ENCODE data around the gene MAS1L.

DNA sequence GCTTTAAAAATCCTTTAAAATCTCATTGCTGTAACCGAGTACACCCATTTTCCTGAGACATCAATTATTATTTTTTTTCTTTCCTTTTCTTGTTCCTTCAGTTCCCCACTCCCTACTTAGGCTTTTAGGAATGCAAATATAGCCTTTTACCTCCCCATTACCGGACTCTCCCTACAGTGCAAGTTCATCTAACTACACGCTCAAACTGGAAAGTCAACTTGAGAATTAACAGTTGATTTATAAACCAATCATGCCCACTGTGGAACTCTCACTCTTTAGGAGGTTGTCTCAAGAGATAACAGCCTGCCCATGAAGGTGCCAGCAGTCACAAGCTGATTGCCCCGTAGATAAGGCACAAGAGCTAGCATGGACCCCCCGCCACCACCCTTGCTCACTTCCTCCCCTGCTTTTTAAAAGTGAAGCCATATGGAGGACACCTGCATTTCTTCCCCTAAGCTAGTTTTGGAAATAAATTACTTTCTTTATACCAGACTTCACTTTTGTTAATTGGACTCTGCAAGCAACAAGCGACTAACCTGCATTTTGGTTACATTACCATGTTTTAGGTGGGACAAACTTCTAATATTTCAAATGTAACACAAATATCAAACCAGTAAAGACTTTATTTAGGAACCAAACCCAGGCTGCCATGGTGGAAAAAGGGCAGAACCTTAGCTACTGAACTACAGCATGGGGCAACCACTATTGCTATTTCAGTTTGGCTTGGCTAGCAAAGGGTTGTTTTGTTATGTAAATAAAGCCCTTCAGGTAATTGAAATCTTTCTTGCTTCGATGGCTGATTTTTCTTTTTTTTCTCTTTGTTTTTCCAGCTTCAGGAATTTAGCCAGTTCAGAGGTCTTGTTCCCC, 36.9 kb upstream of the MAS1L start:
- TF ChIP-seq, protein P1, sequence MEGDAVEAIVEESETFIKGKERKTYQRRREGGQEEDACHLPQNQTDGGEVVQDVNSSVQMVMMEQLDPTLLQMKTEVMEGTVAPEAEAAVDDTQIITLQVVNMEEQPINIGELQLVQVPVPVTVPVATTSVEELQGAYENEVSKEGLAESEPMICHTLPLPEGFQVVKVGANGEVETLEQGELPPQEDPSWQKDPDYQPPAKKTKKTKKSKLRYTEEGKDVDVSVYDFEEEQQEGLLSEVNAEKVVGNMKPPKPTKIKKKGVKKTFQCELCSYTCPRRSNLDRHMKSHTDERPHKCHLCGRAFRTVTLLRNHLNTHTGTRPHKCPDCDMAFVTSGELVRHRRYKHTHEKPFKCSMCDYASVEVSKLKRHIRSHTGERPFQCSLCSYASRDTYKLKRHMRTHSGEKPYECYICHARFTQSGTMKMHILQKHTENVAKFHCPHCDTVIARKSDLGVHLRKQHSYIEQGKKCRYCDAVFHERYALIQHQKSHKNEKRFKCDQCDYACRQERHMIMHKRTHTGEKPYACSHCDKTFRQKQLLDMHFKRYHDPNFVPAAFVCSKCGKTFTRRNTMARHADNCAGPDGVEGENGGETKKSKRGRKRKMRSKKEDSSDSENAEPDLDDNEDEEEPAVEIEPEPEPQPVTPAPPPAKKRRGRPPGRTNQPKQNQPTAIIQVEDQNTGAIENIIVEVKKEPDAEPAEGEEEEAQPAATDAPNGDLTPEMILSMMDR (IDR thresholded peaks at IDR 0.05; ENCODE audit: low read length): no peak
- no peak for TF ChIP-seq EZH2 (IDR thresholded peaks at IDR 0.05; ENCODE audit: borderline replicate concordance, low read length)

All from OCI-LY1 (cell line).